H9 (cell line): ENCODE measurements around the gene TMPRSS2. TPM values are rescaled to one million over a fixed set of nuclear protein-coding genes. Genes with fewer than 3 reads are reported as not detected.

Source experiments
- DNase-seq: peaks from one replicate; pipeline ENCODE4 v3.0.0-alpha.2; 2017
- H2AFZ ChIP-seq: one replicate; pipeline ENCODE4 v1.6.1; 2013; ENCODE audit warnings: mild to moderate bottlenecking, low read length, control low read depth, moderate library complexity
- H2AK5ac ChIP-seq: 2 replicates; pipeline ENCODE4 v1.6.1; 2013; ENCODE audit warnings: low read length, control low read depth, mixed read lengths; ENCODE audit not compliant: insufficient read length
- H2BK120ac ChIP-seq: one replicate; pipeline ENCODE4 v1.6.1; 2013; ENCODE audit warnings: low read depth, mild to moderate bottlenecking, low read length, control low read depth, inconsistent platforms; ENCODE audit not compliant: poor library complexity, severe bottlenecking
- H2BK12ac ChIP-seq: 2 replicates; pipeline ENCODE4 v1.6.1; 2013; ENCODE audit warnings: low read length, control low read depth, mixed read lengths, low read depth; ENCODE audit not compliant: insufficient read length
- H2BK15ac ChIP-seq: 2 replicates; pipeline ENCODE4 v1.6.1; 2013; ENCODE audit warnings: low read depth, low read length, control low read depth
- H2BK20ac ChIP-seq: one replicate; pipeline ENCODE4 v1.6.1; 2013; ENCODE audit warnings: low read depth, mild to moderate bottlenecking, low read length, control low read depth, inconsistent platforms; ENCODE audit not compliant: poor library complexity, severe bottlenecking
- H2BK5ac ChIP-seq: 2 replicates; pipeline ENCODE4 v1.6.1; 2013; ENCODE audit warnings: low read length, control low read depth, mixed read lengths; ENCODE audit not compliant: insufficient read length
- H3K14ac ChIP-seq: 2 replicates; pipeline ENCODE4 v1.6.1; 2013; ENCODE audit warnings: low read length, control low read depth; ENCODE audit not compliant: insufficient read depth
- H3K18ac ChIP-seq: 2 replicates; pipeline ENCODE4 v1.6.1; 2013; ENCODE audit warnings: low read depth, mild to moderate bottlenecking, mixed read lengths, low read length, control low read depth; ENCODE audit not compliant: insufficient read length
- H3K23ac ChIP-seq: 2 replicates; pipeline ENCODE4 v1.6.1; 2013; ENCODE audit warnings: low read length, control low read depth, mixed read lengths, low read depth; ENCODE audit not compliant: insufficient read length
- H3K23me2 ChIP-seq: 2 replicates; pipeline ENCODE4 v1.6.1; 2013; ENCODE audit warnings: low read depth, mild to moderate bottlenecking, mixed read lengths, low read length, control low read depth; ENCODE audit not compliant: insufficient read length, poor library complexity, severe bottlenecking
- H3K27ac ChIP-seq: 2 replicates; pipeline ENCODE4 v1.5.1; 2013; ENCODE audit warnings: low read length, control low read depth, mixed read lengths, low read depth; ENCODE audit not compliant: insufficient read length
- H3K27me3 ChIP-seq: 2 replicates; pipeline ENCODE4 v1.6.1; 2013; ENCODE audit warnings: low read length, control low read depth, inconsistent platforms; ENCODE audit not compliant: insufficient read depth
- H3K4ac ChIP-seq: 2 replicates; pipeline ENCODE4 v1.6.1; 2013; ENCODE audit warnings: low read depth, mild to moderate bottlenecking, control low read depth, inconsistent platforms, low read length, moderate library complexity
- H3K4me1 ChIP-seq: 2 replicates; pipeline ENCODE4 v1.6.1; 2013; ENCODE audit warnings: low read length, control low read depth, inconsistent platforms; ENCODE audit not compliant: insufficient read depth
- H3K4me2 ChIP-seq: 2 replicates; pipeline ENCODE4 v1.6.1; 2013; ENCODE audit warnings: low read length, control low read depth, mixed read lengths; ENCODE audit not compliant: insufficient read length, insufficient read depth
- H3K56ac ChIP-seq: 2 replicates; pipeline ENCODE4 v1.6.1; 2013; ENCODE audit warnings: low read depth, mild to moderate bottlenecking, mixed read lengths, low read length, control low read depth; ENCODE audit not compliant: insufficient read length
- H3K79me1 ChIP-seq: 2 replicates; pipeline ENCODE4 v1.6.1; 2013; ENCODE audit warnings: low read depth, mild to moderate bottlenecking, moderate library complexity, low read length, control low read depth, inconsistent platforms; ENCODE audit not compliant: insufficient read depth, poor library complexity, severe bottlenecking
- H3K79me2 ChIP-seq: 2 replicates; pipeline ENCODE4 v1.6.1; 2013; ENCODE audit warnings: low read length, control low read depth, inconsistent platforms; ENCODE audit not compliant: insufficient read depth
- H3K9ac ChIP-seq: 2 replicates; pipeline ENCODE4 v1.6.1; 2013; ENCODE audit warnings: low read length, control low read depth, mixed read lengths; ENCODE audit not compliant: insufficient read length; ENCODE audit errors: extremely low read depth
- H3K9me3 ChIP-seq: one replicate; pipeline ENCODE4 v1.6.1; 2013; ENCODE audit warnings: low read depth, low read length, inconsistent platforms; ENCODE audit not compliant: control insufficient read depth
- H3T11ph ChIP-seq: one replicate; pipeline ENCODE4 v1.6.1; 2013; ENCODE audit warnings: mild to moderate bottlenecking, low read length, control low read depth, inconsistent platforms
- H4K20me1 ChIP-seq: one replicate; pipeline ENCODE4 v1.6.1; 2013; ENCODE audit not compliant: control insufficient read depth, insufficient read length, insufficient read depth
- H4K5ac ChIP-seq: 2 replicates; pipeline ENCODE4 v1.6.1; 2013; ENCODE audit warnings: low read depth, mild to moderate bottlenecking, mixed read lengths, low read length, control low read depth; ENCODE audit not compliant: insufficient read length
- H4K8ac ChIP-seq: replicated peaks from 2 replicates; pipeline ENCODE4 v1.6.1; 2013; ENCODE audit warnings: low read length, control low read depth, mixed read lengths, low read depth; ENCODE audit not compliant: insufficient read length
- H4K91ac ChIP-seq: 2 replicates; pipeline ENCODE4 v1.6.1; 2013; ENCODE audit warnings: low read depth, mild to moderate bottlenecking, moderate library complexity, mixed read lengths, low read length, control low read depth; ENCODE audit not compliant: insufficient read length
- H3K27ac Mint-ChIP-seq, 3 experiments: 2 replicates in 2 of 3; 3 replicates in 1 of 3; pipeline ENCODE4 v1.8.0; 2020 to 2021; ENCODE audit warnings: mixed read lengths in 3 of 3, mild to moderate bottlenecking in 1 of 3, moderate library complexity in 1 of 3
- H3K27me3 Mint-ChIP-seq: 2 replicates; pipeline ENCODE4 v1.8.0; 2021; ENCODE audit warnings: low read depth, mild to moderate bottlenecking, moderate library complexity, mixed read lengths
- H3K36me3 Mint-ChIP-seq, 3 experiments: 2 replicates in 2 of 3; 3 replicates in 1 of 3; pipeline ENCODE4 v1.8.0; 2020 to 2021; ENCODE audit warnings: low read depth in 3 of 3, mixed read lengths in 3 of 3; ENCODE audit not compliant: insufficient read depth in 1 of 3
- H3K4me1 Mint-ChIP-seq, 2 experiments: 2 replicates each; pipeline ENCODE4 v1.8.0; 2020; ENCODE audit warnings: mixed read lengths in 2 of 2
- H3K4me3 Mint-ChIP-seq, 2 experiments: 2 replicates in 1 of 2; 3 replicates in 1 of 2; pipeline ENCODE4 v1.8.0; 2020 to 2021; ENCODE audit warnings: mild to moderate bottlenecking in 2 of 2, mixed read lengths in 2 of 2, moderate library complexity in 1 of 2
- H3K9me3 Mint-ChIP-seq, 2 experiments: 2 replicates in 1 of 2; 3 replicates in 1 of 2; pipeline ENCODE4 v1.8.0; 2020; ENCODE audit warnings: mild to moderate bottlenecking in 2 of 2, mixed read lengths in 2 of 2, moderate library complexity in 1 of 2
- CTCF ChIP-seq: fragments of 200-600 bp; sonication (generic); conservative IDR thresholded peaks from 3 replicates; pipeline ENCODE4 v1.8.0; 2021; ENCODE audit warnings: antibody characterized with exemption, mild to moderate bottlenecking
- WGBS: extraction: QIAGEN DNeasy Blood & Tissue Kit; methylation state at CpG from one replicate; pipeline ENCODE4 v1.1.7; 2013; ENCODE audit warnings: missing lambda C conversion rate, low lambda C conversion rate, mixed read lengths; ENCODE audit not compliant: insufficient read length; ENCODE audit errors: extremely low coverage; 5-methylcytosine and 5-hydroxymethylcytosine counted together
- total RNA-seq: library from RNA; stranded (reverse); gene quantifications from 2 replicates; pipeline ENCODE4 v1.2.1, GENCODE V29; 2021

The TMPRSS2 gene
- total RNA-seq, 1 experiment from 2014 or later, result 12.1 TPM

DNA sequence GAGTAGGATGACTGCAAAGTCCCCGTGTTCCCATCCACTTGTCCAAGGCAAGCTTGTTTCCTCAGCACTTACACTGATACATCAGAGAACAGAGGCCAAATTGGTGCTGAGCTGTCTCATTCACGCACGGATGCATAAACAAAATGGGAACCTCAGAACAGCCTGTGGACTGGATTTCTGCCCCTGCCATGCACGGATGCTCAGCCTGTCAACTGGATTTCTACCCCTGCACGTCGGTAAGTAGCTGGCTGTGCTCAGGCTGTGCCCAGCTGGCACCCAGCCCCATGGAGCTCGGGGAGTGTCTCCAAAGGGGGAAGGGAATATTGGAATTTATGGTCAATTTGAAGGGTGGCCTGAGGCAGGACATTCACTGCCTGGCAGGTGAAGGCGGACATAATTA lies 40.8 kb upstream of the TMPRSS2 start:
- no CpG with 5 or more reads among the region's 8 CpGs for WGBS
- Mint-ChIP-seq H3K27me3 (no peaks in the 10 kb centered on the region; the same call in 1 of the 2 replicates), H3K9me3 (no peaks in the 10 kb centered on the region), H3K4me1 (peaks cover 3 to 11% of the 10 kb centered on the region in 2 experiments; a peak in 3 of 4 replicates), H3K36me3 (no peaks in the 10 kb centered on the region), H3K4me3 (no peak overlapping the region), H3K27ac (no peak overlapping the region; a peak in 1 of 7 replicates)
- Histone ChIP-seq H3K4me1 (no peaks in the 10 kb centered on the region), H4K5ac (no peak overlapping the region), H4K8ac (no peak overlapping the region), H3T11ph (no peak overlapping the region), H2BK15ac (no peak overlapping the region), H3K79me2 (no peaks in the 10 kb centered on the region), H2AFZ (no peak overlapping the region), H2BK20ac (no peak overlapping the region), H3K27ac (no peak overlapping the region), H3K9me3 (no peaks in the 10 kb centered on the region), H3K4ac (no peak overlapping the region), H2AK5ac (no peak overlapping the region), H4K20me1 (no peaks in the 10 kb centered on the region), H3K4me2 (no peak overlapping the region), H3K23me2 (no peaks in the 10 kb centered on the region), H3K79me1 (no peaks in the 10 kb centered on the region), H3K18ac (no peak overlapping the region), H4K91ac (no peak overlapping the region), H3K27me3 (no peaks in the 10 kb centered on the region), H3K14ac (no peak overlapping the region), H2BK120ac (no peak overlapping the region), H2BK12ac (no peak overlapping the region), H3K9ac (no peak overlapping the region), H2BK5ac (no peak overlapping the region), H3K56ac (no peak overlapping the region), H3K23ac (no peak overlapping the region)
- DNase-seq, result no peak
- TF ChIP-seq CTCF, result no peak
